ENCODE data around the gene PLCH1. TPM values are rescaled to one million over a fixed set of nuclear protein-coding genes. Genes with fewer than 3 reads are reported as not detected.

Gene PLCH1
- total and polyA plus RNA-seq, 10 of the 15 experiments (the other 5 are each of a cell fraction or from before 2014, with no cell fraction given) = 0.03 to 0.22 (median 0.04) TPM; not detected in 5

GRCh38 chr3:155377847-155378246 lies 367.0 kb downstream of the PLCH1 start:
- ChIA-PET CTCF (no interaction called here), POLR2A (no interaction called here), SMC1A (ENCODE audit: uncharacterized antibody, unreplicated experiment) (interaction anchor here (1.7 kb wide), 1 partner anchor 324 kb away, joined by 4 read pairs; no protein-coding TSS in a partner anchor), RAD21 (ENCODE audit: unreplicated experiment) (no interaction called here)
- ATAC-seq (no peak), DNase-seq (ENCODE audit: low read depth, low spot score) (no peak), FAIRE-seq (no peak)
- Histone ChIP-seq H3K79me2 (ENCODE audit: control insufficient read depth, insufficient read depth, low read length) (no peaks in the 10 kb centered on the region), H4K20me1 (ENCODE audit: control insufficient read depth, insufficient read depth) (no peaks in the 10 kb centered on the region), H3K36me3 (ENCODE audit: control insufficient read depth in 2 of 2, insufficient read depth in 2 of 2, low read length in 1 of 2) (no peaks in the 10 kb centered on the region), H3K9ac (ENCODE audit: control insufficient read depth, insufficient read depth, low read length) (no peak overlapping the region), H3K4me1 (ENCODE audit: control insufficient read depth, insufficient read depth, low read length) (no peaks in the 10 kb centered on the region), H3K4me2 (ENCODE audit: control insufficient read depth, insufficient read depth) (no peak overlapping the region), H3K27me3 (replicated peaks in 1 of 2; ENCODE audit: control insufficient read depth in 2 of 2, insufficient read depth in 2 of 2, low read length in 1 of 2) (no peaks in the 10 kb centered on the region; a peak in 1 of 4 replicates), H3K27ac (ENCODE audit: control insufficient read depth, insufficient read depth) (no peak overlapping the region), H3K9me3 (replicated peaks; ENCODE audit: control insufficient read depth, insufficient read depth, low read length) (no peaks in the 10 kb centered on the region), H2AFZ (ENCODE audit: control insufficient read depth, low read depth, low read length) (no peak overlapping the region), H3K4me3 (no peak overlapping the region)
- in situ Hi-C loops (cut with MboI) = no loop called here
- intact Hi-C loops (cut with micrococcal nuclease; ENCODE audit: unreplicated experiment) = no loop called here
- BruUV-seq (replicated peaks) = no TSS peak
- TF ChIP-seq ZNF217 (IDR thresholded peaks at IDR 0.05) = no peak
- TF ChIP-seq TCF7 (IDR thresholded peaks at IDR 0.05; ENCODE audit: borderline replicate concordance) = no peak
- no peak for TF ChIP-seq KDM1A (IDR thresholded peaks at IDR 0.05; ENCODE audit: borderline replicate concordance)
- no peak for TF ChIP-seq CHD1 (IDR thresholded peaks at IDR 0.05; ENCODE audit: low read depth, low read length)
- TF ChIP-seq TARDBP (IDR thresholded peaks at IDR 0.05; ENCODE audit: borderline replicate concordance) = no peak
- no peak for TF ChIP-seq USF1 (IDR thresholded peaks at IDR 0.05; ENCODE audit: borderline replicate concordance, extremely low read length, insufficient read depth, low read depth, low read length)
- 0% methylated on average over 1 of the region's 1 CpG for WGBS (ENCODE audit: insufficient coverage, insufficient replicate concordance, low lambda C conversion rate, missing lambda C conversion rate)

- Histone ChIP-seq H4K20me1 (ENCODE audit: control insufficient read depth, insufficient read depth) (no peaks in the 10 kb centered on the region), H3K27ac (ENCODE audit: control insufficient read depth, insufficient read depth) (no peak overlapping the region), H3K9me3 (replicated peaks; ENCODE audit: control insufficient read depth, insufficient read depth, low read length) (no peaks in the 10 kb centered on the region), H3K79me2 (ENCODE audit: control insufficient read depth, insufficient read depth, low read length) (no peaks in the 10 kb centered on the region), H3K4me3 (no peak overlapping the region), H3K9ac (ENCODE audit: control insufficient read depth, insufficient read depth, low read length) (no peak overlapping the region), H3K27me3 (replicated peaks in 1 of 2; ENCODE audit: control insufficient read depth in 2 of 2, insufficient read depth in 2 of 2, low read length in 1 of 2) (no peaks in the 10 kb centered on the region; a peak in 1 of 4 replicates), H3K4me2 (ENCODE audit: control insufficient read depth, insufficient read depth) (no peak overlapping the region), H2AFZ (ENCODE audit: control insufficient read depth, low read depth, low read length) (no peak overlapping the region), H3K36me3 (ENCODE audit: control insufficient read depth in 2 of 2, insufficient read depth in 2 of 2, low read length in 1 of 2) (no peaks in the 10 kb centered on the region), H3K4me1 (ENCODE audit: control insufficient read depth, insufficient read depth, low read length) (no peaks in the 10 kb centered on the region)
- ChIA-PET CTCF (no interaction called here), SMC1A (ENCODE audit: uncharacterized antibody, unreplicated experiment) (no interaction called here), RAD21 (ENCODE audit: unreplicated experiment) (no interaction called here), POLR2A (no interaction called here)
- in situ Hi-C loops (cut with MboI) (no loop called here), intact Hi-C loops (cut with micrococcal nuclease; ENCODE audit: unreplicated experiment) (no loop called here)
- FAIRE-seq = no peak
- no peak for TF ChIP-seq CBX5 (IDR thresholded peaks at IDR 0.05; ENCODE audit: low read depth)
- WGBS (ENCODE audit: insufficient coverage, insufficient replicate concordance, low lambda C conversion rate, missing lambda C conversion rate) = 0% methylated on average over 2 of the region's 2 CpGs
- DNase-seq (ENCODE audit: low read depth, low spot score) = no peak
- BruUV-seq (replicated peaks) = no TSS peak
- ATAC-seq = no peak
Measured at GRCh38 chr3:155377071-155377470, 367.8 kb downstream of the PLCH1 start.
